AG09309 (cell line): ENCODE measurements around the gene OR4D2.

Source experiments
- DNase-seq: peaks from one replicate; pipeline ENCODE4 v3.0.0-alpha.2; 2010; ENCODE audit warnings: low read depth
- H3K4me3 ChIP-seq: 2 replicates; pipeline ENCODE4 v1.5.1; 2011; ENCODE audit warnings: mild to moderate bottlenecking, low read depth, low read length, moderate library complexity; ENCODE audit not compliant: control insufficient read depth
- TF ChIP-seq, protein P1 (sequence below): IDR thresholded peaks from 2 replicates; pipeline ENCODE4 v1.5.1; 2011; ENCODE audit warnings: mild to moderate bottlenecking, low read depth, low read length, inconsistent platforms; ENCODE audit not compliant: insufficient read depth, control insufficient read depth; ENCODE audit errors: missing control alignments

The OR4D2 gene

DNA sequence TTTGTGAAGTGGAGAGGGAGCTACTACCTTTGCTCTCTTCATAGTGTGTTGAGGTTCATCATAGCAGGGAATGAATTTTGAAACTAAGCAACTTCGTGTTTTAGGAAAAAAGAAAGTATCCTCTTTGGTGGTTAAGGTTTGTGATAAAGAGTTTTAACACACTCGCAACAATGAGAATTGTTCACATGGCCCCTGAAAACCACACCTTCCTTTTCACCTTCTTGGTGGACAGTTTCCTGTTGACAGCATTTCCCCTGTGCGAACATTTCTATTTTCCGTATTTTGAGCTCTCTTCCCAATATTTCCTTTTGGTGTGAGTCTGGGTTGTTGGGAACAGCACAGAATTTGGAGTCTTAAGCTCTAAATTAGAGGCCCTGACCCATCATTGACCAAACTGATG, 3.8 kb downstream of the OR4D2 start:
- no peak overlapping the region for H3K4me3 ChIP-seq
- no peak for DNase-seq
- TF ChIP-seq, protein P1, sequence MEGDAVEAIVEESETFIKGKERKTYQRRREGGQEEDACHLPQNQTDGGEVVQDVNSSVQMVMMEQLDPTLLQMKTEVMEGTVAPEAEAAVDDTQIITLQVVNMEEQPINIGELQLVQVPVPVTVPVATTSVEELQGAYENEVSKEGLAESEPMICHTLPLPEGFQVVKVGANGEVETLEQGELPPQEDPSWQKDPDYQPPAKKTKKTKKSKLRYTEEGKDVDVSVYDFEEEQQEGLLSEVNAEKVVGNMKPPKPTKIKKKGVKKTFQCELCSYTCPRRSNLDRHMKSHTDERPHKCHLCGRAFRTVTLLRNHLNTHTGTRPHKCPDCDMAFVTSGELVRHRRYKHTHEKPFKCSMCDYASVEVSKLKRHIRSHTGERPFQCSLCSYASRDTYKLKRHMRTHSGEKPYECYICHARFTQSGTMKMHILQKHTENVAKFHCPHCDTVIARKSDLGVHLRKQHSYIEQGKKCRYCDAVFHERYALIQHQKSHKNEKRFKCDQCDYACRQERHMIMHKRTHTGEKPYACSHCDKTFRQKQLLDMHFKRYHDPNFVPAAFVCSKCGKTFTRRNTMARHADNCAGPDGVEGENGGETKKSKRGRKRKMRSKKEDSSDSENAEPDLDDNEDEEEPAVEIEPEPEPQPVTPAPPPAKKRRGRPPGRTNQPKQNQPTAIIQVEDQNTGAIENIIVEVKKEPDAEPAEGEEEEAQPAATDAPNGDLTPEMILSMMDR = no peak

DNA sequence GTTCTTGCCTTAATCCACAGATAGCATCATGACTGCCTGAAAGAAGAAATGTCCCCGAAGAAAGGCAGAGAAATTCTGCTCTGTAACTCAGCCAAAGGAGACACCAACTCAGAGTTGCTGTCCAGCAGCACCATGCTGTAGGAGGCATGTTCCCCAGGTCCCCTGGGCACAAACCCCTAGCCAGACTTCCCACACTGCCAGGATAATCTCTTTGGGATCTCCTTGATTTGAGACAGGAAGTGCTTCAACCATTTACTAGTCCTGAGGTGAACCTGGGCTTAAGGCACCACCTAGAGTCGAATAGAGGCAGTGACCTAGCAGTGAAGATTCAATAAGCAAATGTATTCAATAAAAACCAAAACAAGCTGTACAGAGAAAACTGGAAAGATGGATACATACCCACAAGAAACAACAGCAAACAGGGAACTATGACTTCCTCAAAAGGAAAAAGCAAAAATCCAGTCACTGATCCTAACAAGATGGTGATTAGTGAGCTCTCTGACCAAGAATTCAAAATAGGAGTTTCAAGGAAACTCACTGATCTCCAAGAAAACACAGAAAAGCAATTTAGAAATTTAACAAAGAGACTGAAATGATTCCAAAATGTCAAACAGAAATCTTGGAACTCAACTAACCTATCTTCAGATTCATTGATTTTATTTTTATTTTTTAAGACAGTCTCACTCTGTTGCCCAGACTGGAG, 5.7 kb downstream of the OR4D2 start:
- DNase-seq = no peak
- TF ChIP-seq, protein P1 = peak; percentile 9
- no peak overlapping the region for H3K4me3 ChIP-seq

DNA sequence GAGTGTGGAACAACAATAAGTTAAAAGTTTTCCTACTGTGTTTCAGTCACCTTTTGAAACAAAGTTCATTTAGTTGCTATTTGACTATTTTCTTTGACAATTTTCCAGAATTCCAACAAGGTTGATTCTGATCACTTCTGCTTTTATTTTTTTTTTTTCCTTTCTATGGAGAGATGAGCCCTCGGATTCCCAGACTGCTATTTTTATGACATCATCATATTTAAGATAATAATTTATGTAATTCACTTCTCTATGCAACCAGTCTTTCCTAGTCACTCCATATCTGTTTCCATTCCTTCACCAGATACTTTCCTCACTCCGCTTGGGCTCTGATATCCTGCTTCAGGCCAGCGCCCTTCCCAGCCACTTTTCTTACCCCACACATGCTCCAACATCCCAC, 8.1 kb downstream of the OR4D2 start:
- H3K4me3 ChIP-seq = no peak overlapping the region
- no peak for DNase-seq
- TF ChIP-seq, protein P1 = no peak

DNA sequence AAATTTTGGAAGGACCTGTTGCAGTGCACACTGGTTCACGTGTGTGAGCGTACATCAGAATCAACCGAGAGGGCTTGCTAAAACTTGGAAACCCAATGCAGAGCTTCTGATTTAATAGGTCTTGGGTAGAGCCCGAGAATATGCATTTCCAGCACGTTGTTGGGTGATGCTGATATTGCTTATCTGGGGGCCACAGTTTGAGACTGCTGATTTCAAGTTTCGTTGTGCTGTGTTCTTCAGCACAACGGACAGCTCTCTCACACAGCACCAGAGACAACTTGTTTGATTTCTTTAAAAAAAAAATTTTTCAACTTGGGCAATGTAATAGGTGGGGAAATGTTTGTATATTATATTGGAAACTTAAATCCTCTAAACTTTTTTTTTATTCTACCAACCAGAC, 9.4 kb downstream of the OR4D2 start:
- H3K4me3 ChIP-seq = no peak overlapping the region
- TF ChIP-seq, protein P1 = no peak
- no peak for DNase-seq

DNA sequence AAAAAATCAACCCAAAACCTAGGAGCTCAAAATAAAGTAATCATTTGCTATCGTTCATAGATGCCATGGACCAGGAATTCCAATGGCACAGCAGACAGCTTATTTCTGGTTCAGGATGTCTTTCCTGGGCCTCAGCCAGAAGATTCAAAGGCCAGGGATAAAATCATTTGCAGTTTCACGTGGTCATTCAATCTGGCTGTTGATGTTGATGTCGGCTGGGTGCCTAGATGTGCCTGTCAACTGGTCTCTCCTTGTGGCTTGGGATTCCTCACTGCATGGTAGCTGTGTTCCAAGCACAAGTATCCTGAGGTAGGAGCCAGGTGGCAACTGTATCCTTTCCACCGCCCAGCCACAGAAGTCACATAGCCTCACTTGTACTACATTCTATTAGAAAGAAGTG, 15.0 kb downstream of the OR4D2 start:
- no peak overlapping the region for H3K4me3 ChIP-seq
- no peak for DNase-seq
- TF ChIP-seq, protein P1 = no peak

DNA sequence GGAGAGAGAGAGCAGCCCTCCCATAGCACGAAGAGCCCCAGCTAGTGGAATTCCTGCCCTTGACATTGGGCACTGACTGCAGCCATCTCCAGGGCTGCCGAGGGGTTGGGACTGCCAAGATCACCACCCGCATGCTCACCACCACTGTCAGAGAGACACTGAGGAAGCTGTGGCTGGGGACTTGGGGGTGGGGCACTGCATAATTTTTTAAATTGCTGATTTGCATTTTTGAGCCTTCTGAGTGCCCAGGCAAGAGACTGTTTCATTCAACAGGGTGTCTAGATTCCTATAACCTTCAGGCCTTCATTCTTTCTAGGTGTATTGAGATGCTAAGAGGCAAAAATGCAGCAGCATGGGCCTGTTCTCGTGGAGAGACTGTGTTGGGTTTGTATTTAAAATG, 16.7 kb downstream of the OR4D2 start:
- no peak overlapping the region for H3K4me3 ChIP-seq
- TF ChIP-seq, protein P1 = no peak
- no peak for DNase-seq
